GM19372 (cell line): ENCODE data around the gene ACOX1.

ENCODE experiments used
- ATAC-seq: cut with Tn5 transposase; IDR thresholded peaks from one replicate; pipeline ENCODE4 v1.9.1; 2021; ENCODE audit warnings: mild to moderate bottlenecking, low read depth, moderate library complexity; ENCODE audit not compliant: unreplicated experiment

ACOX1 gene

DNA sequence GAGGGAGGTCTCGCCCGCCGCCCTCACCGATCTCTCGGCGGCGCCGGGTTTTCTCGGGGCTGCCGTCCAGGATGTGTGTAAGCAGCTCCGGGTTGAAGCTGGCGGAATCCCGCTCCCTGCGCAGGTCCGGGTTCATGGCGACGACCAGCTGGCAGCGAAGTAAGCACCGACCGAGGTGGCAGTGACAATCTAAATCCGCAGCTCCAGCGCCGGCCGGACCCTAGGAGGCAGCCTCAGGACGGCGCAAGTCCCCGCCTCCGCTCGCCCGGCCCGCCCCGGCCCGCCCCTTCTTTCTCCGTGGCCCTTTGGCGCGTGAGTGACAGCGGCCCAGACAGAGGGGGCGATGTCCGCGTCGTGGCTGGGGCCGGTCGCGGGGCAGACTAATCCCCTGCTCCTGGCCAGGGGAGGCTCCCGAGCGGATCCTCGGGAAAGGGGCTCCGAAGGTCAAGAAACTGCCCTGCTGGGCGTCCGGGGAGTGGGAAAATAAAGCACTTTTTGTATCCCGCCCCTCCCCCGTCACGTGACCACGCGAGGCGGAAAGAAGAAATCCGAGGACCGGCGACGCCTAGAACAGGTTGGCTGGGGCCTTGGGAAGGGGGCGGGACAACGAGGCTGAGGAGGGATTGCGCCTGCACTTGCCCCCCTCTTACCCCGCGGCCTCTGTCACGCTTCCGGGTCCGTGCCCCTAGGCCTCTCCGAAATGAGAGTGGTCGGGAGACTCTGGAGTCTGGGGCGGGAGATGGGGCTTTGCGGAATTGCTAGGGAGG lies at the start of gene ACOX1, which contains the start of gene TEN1:
TSS of gene ACOX1 (minus strand) at position 229 of the 767 bp plus-strand sequence. CDS start at position 136, 93 bp downstream.
TSS of gene TEN1 (plus strand) at position 303 of the 767 bp plus-strand sequence. CDS start 6,953 bp downstream, outside the sequence.
- peak; percentile 87 for ATAC-seq

DNA sequence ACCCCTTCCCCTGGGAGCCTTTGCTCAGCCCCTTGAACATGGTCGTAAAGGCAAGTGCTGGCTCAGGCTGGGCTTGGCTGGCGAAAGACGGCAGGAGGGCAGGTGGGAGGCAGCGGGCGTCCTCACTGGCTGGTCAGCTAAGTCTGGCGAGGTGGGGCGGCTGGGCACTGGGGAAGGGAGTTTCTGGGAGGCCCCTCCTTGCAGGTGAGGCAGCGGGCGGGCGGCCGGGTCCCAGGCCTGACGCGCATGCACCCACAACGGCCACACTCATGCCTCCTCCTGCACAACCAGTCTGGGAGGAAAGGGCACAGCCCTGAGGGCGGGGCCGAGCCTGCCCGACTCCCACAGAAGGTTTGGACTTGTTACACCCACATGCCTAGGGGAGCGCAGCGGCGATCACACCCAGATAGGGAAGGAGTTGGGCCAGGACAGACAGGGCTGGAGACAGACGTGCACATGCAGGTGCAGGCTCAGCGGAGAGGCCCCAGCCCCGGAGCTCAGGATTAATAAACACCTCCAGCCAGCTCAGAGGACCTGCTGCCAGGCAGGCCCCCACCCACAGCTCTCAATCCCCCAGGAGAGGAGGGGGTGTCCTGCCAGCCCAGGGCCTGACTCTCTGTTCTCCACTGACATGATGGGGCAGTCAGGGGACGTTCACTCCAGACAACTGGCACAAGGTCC lies 48.3 kb upstream of the ACOX1 start, which contains the start of gene EVPL:
TSS of gene EVPL (minus strand) at position 148 of the 681 bp plus-strand sequence. CDS start at position 40, 108 bp downstream.
- no peak for ATAC-seq

DNA sequence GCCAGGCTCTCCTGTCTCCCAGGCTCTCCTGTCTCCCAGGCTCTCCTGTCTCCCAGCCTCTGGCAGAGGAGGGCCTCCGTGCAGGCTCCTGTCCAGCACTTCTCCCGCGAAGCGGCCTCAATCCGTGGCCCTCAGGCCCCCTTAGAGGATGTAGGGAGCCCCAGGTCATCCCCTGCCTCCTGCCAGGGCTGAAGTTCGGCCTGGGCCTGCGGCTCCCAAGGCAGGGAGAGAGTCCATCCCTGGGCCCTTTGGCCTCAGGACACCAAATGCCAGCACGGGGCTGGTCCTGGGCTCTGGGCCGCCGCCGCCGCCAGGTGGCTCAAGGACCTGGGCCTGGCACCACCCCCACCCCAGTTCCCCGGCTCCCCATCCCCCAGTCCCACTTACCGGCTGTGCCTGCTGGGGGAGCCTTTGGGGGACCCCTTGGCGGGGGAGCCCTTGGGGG lies 47.8 kb upstream of the ACOX1 start:
- no peak for ATAC-seq

DNA sequence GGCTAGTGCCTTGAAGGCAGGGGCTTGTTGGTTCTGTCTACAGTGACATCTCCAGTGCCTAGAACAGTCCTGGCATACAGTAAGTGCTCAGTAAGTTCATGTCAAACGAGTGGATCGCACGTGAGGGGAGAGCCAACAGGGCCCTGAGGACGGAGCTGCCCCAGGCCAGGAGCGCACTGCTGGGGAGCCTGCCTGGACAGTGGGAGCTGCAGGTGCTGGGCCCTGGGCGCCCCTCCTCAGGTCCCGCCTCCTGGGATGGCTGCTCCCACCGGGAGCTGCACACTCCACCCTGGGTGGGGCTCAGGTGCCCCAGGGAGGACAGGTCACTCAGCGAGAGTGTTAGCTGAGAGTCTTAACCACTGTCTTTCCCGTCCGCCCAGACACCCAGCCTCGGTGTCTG lies 46.3 kb upstream of the ACOX1 start:
- no peak for ATAC-seq

DNA sequence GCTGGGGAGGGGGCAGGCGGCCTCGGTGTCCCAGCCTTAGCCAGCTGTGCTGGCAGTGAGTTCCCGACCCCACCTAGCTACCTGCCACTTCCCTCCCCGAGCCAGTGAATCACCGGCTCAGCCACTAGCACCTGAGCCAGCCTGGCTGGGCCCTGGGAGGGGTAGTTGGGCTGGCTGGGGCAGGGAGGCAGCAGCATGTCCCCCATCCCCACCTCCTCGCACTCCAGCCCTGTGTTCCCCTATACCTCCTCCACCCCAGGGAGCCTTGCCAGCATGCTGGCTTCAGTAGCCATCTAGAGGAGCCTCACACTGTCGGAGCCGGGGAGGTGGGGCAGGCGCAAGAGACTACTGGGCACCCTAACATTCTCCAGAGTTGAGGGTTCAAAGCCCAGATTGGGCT lies 45.4 kb upstream of the ACOX1 start:
- ATAC-seq: no peak

DNA sequence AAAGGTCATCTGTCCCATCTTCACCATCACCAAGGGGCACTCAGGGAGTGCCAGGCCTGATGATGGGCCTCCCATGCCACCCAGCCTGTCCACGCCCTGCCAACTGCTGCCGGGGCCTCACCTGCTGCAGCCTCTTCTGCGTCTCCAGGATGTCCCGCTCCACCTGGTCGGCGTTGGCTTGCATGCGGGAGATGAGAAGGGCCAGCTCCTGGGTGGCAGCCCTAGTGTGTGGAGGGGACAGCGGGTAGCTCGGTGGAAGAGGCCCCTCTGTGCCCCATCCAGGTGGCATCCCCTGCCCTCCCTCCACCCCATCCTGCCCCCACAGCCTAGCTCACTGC lies 44.9 kb upstream of the ACOX1 start:
- no peak for ATAC-seq

DNA sequence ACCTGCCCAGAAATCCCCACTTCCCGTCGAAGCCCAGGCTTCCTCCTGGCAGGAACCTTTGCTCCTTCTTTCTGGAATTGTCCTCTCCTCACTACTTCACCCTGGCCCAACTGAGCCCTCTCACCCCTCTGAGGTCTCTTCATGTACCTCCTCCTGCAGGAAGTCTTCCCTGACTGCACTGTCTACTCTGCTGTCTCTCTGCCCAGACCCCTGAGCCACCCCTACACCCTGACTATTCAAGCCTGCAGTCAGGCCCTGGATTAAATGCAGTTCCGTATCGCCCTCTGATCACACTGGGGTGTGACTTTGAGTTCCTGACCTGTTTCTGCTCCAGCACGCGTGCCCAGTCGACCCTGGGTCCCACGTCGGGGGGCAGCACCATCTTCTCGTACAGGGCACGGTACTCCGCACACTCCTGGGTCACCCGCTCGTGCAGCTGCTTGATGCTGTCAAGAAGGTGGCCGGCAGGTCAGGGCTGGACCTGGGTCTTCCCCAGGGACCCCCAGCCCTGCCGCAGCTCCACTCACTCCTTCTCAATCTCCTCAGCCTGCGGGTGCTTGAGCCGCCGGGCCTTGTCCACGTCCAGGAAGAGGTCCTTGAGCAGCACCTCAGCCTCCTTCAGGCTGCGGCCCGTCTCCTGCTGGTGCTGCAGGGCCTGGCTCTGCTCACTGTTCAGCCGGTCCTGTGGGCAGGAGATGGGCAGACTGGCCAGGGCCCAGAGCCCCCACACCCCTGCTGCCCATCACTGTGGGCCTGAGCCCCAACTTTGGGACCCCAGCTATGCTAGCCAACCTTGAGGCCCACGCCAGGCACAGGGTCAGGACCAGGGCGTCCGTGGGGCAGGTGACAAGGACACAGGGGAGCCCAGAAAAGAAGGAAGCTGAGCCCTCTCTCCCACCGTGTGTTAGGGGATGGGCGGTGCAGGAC lies 44.3 kb upstream of the ACOX1 start:
- ATAC-seq: no peak

DNA sequence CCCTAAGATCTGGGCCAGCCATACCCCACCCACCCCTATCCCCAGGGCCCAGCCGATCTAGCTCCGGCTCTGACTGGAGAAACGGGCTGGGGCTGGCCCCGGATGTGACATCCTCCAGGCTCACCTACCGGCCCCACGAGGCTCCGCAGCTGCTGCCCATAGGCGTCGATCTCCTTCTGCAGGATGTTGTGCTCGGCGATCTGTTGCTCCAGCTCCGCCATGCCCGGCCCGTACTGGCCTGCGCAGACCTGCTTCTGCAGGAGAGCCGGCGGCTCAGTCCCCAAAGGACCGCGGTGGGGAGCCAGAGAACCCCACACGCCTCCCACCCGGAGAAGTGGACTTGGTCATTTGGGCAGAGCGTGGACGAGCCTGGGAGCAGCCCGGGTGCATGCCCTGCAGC lies 43.3 kb upstream of the ACOX1 start:
- ATAC-seq: no peak

DNA sequence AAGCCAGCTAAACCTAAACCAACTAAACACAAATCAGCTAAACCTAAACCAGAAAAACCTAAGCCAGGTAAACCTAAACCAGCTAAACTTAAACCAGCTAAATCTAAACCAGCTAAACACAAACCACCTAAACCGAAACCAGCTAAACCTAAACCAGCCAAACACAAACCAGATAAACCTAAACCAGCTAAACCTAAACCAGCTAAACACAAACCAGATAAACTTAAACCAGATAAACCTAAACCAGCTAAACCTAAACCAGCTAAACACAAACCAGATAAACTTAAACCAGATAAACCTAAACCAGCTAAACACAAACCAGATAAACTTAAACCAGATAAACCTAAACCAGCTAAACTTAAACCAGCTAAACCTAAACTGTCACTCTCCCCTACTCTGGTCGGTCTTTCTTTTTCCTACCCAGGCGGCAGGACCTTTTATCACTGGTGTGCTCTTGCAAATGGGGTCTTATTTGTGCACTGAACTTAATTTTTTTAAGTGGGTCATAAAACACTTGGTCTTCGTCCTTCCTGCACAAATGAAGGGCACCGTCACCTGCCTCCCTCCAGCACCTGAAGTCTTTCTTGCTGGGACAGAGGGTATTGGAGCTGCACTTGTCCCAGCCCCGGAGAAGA lies 41.0 kb upstream of the ACOX1 start:
- ATAC-seq: no peak

DNA sequence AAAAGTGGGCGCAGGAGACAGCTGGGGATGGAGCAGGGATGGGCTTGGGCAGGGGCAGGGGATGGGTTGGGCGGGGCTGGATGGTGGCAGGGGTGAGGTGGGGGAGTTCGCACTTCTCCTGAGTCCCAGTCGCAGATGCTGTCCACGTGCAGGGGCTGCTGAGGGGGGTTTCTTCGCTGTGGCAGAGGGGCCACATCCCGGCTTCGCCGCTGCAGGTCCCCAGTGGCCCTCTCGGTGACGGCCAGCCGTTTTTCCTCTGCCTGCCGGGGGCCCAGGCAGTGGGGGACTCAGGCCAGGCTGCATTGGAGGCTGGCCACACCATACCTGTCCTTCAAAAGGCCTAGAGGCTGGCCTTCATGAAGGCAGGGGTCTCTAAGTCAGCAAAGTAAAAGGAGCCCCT lies 39.8 kb upstream of the ACOX1 start:
- no peak for ATAC-seq

DNA sequence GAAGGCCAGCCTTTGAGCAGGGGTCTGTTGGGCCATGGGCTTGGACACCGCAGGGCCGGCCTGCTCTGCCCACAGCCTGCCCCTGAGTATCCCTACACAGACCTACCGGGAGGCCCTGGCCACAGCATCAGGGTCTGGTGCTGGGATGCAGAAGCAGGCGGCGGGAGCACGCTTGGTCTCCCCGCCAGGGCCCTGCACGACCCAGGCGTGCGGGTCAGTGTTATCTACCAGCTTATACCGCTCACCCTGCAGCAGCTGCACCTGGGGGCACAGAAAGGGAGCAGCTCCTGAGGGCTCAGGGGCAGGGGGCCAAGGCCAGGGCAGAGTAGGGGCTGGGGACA lies 39.3 kb upstream of the ACOX1 start:
- no peak for ATAC-seq

DNA sequence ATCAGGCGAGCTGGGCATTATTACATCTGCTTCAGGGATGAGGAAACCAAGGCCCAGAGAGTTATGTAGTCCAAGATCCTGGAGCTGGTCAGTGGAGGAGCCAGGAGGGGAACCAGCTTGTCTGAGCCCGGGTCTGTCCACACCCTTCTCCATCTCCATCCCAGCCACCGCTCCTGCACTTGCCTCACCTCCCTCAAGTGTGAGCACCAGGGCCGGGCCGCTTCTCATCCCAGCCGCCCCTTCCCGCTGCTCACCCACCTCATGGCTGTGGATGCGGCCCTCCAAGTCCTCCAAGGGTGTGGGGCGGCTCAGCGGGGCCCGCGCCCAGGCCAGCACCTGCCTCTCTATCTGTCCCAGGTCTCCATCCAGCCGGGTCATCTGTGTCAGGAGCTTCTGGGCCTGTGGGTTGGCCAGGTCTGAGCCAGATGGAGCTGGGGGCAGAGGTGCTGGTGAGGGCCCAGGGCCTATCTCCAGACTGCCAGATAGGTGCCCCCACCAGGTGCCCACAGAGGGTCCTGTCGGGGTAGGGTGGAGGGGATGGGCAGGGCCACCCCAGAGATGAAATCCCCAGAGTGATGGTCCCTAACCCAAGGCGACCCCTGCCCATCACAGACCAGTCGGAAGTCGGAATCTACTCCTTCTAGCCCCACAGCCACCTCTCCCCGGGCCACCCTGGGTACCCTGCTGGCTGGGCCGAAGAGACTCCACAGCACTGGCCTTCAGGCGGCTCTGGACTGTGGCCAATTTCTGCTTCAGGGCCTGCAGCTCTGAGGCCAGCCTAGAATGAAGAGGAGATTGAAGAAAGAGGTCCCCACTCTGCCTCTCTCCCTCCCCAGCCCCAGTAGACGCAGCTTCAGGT lies 38.7 kb upstream of the ACOX1 start:
- ATAC-seq: no peak

DNA sequence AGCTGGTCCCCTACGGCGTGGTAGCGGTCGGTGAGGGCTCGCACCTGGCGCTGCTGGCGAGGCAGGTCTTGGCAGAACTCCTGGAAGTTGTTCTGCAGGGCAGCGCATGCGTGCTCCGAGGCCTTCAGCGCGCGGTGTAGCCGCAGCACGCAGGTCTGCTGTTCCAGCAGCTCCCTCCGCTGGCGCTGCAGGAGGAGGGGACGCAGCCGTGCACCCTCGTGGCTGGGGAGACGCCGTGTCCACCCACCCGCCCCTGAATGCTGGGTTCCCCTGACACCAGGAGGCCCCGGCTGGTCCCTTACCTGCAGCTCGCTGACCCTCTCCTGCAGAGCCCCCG lies 35.9 kb upstream of the ACOX1 start:
- no peak for ATAC-seq

DNA sequence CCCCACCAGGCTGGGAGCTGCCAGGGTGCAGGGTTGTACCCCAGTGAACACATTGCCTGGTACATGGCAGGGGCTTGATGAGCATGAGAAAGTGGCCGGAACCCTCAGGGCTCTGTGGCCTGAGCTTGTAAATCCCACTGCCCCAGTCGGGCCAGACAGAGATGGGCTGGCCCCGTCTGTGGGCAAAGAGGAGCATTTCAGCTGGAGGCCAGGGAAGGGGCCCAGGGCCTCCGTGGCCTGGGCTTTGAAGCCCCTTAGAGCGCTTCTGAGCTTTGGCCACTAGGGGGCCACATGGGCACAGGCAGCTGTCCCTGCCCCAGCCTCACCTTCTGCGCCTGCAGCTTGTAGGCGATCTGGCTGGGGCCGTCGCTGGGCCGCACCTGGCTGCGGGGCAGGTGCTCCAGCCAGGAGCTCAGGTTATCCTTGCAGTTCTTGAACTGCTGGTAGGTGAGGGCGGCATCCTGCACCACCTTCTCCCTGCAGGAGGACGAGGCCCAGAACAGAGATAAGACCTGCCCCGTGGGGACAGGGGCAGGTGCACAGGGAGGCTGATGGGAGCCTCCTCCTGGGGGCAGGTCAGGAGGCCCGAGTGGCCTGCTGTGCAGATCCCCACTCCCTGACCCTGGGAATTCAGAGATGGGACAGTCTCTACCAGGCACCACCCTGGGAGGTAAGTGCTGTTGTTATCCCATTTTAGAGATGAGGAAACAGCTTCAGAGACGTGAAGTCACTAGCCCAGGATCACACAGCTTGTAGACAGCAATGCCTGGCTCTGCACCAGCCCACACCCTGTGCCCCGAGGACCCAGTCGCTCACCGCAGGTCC lies 35.3 kb upstream of the ACOX1 start:
- ATAC-seq: no peak

DNA sequence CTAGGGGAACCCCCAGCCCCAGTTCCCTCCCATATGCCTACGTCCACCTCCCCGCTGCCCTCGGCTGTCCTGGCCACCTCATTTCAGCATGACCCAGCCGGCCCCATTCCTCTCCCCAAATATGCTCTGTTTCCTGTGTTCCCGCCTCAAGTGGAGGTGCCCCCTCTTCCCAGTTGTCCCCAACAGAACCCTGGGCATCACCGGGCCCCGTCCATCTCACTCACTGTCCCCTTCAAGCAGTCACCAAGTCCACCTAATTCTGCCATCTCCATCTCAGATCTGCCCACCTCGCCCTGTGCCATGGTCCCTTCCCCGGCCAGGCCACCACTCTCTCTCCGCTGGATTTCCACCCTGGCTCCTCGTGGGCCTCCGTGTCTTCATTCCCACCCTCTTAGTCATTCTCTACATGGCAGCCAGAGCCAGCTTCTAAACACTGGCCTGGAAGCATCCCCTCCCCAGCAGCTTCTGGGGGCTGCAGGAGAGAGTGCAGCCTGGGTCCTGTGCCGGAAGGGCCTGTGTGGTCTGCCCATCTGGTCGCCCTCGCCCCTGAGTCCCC lies 34.5 kb upstream of the ACOX1 start:
- ATAC-seq: no peak

DNA sequence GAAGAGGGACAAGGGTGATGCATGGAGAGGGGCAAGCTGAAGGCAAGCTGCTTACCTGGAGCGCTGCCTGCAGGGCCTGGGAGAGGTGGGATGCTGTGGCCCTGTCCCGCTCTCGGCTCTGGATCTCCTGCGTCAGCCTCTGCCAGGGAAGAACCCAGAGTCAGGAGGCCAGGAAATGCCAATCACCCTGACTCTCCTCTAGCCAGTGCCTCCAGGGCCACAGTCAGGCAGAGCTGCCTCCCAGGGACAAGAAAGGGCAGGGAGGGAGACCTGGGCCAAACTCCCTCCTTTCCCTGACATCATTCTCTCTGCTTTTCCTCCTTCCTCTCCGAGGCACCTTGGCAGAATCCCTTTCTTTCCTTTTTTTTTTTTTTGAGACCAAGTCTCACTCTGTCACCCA lies 33.0 kb upstream of the ACOX1 start:
- ATAC-seq: no peak

DNA sequence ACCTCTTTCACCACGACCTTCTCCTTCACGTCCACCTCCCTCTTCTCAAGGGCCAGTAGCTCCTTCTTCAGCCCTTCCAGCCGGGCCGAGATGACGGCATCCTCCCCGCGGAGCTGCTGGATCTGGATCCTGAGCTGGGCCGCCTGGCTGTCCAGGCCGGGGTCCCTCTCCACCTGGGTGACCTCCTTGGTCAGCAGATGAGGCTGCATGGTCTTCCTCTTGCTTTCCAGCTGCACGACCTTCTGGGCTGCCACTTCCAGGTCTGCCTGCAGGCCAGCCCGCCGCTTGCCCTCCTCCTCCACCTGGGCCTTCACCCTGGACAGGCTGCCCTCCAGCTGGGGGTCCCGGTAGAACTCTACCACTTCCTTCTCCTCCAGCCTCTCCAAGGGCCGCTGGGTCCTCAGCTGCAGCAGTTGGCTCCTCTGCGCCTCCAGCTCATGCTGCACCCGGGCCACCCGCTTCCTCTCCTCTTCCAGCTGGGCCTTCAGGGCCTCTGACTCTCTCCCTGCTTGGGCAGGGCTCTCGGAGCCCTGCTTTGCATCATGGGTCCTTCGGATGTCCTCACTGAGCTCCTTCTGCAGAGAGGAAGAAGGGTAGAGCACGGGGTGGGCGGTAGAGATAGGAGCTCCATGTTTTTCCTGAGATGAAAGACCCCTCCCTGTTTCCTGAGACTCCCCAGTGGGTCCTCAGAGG lies 31.1 kb upstream of the ACOX1 start:
- no peak for ATAC-seq

DNA sequence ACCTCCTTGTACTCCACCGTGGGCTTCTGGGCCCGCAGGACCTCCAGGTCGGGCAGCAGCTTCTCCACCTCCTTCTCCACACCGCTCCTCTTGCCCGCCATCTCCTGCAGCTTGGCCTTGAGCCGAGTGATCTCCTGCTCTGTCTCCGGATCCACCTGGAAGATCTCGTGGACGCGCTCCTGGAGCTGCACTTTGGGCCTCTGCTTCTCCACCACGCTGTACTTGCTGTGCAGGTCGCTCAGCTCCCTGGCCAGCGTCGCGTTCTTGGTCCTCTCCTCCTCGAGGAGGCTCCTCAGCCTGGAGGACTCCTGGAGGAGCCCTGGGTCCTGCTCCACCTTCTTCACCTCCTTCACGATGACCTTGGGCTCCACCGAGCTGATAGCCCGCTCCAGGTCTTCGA lies 30.5 kb upstream of the ACOX1 start:
- ATAC-seq: no peak
